ENCODE results near the gene CFAP69. TPM values are rescaled to one million over a fixed set of nuclear protein-coding genes. Genes with fewer than 3 reads are reported as not detected.

The CFAP69 gene
- polyA plus RNA-seq, 1 donor from 2014 or later, result 6.2 TPM

DNA sequence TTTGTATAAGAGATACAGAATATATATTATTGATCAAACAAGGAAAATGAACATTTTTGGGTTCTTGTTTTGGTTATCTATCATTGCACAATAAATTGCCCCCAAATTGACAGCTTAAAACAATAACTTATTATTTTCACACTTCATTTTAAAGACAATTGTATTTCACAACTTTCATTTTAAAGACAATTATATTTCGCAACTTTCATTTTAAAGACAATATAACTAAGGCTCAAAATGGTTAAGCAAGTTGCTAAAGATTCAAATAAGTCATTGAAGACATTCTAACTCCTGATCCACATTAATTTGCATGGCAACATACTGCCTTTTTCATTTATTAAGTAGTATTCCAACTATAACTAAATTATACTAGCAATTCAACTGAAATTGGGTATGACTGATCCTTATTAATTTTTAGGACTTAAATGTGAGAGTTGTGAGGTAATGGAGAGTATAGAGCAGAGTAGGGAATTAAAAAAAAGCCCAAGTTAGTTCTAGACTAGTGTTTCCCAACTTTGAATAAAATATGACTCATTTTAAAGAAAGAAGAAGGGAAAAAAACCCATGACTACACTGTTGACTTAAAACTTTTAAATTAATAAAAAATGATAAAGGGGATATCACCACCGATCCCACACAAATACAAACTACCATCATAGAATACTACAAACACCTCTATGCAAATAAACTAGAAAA lies 43.3 kb upstream of the CFAP69 start:
- H4K20me1 ChIP-seq (ENCODE audit: insufficient read depth), result no peaks in the 10 kb centered on the region
- H3K4me3 ChIP-seq (ENCODE audit: low read length), result no peak overlapping the region
- no peaks in the 10 kb centered on the region for H3K27me3 ChIP-seq (ENCODE audit: insufficient read depth, low read depth, low read length)
- H3K9me3 ChIP-seq (ENCODE audit: low read length), result no peaks in the 10 kb centered on the region
- H2AFZ ChIP-seq (ENCODE audit: low read depth, low read length), result no peak overlapping the region
- H3K9me2 ChIP-seq (ENCODE audit: insufficient read depth, low read length), result no peaks in the 10 kb centered on the region
- H3K79me2 ChIP-seq (replicated peaks; ENCODE audit: insufficient read depth, low read length), result no peaks in the 10 kb centered on the region
- no peak overlapping the region for H3K27ac ChIP-seq (ENCODE audit: low read length)
- TF ChIP-seq, protein P1, sequence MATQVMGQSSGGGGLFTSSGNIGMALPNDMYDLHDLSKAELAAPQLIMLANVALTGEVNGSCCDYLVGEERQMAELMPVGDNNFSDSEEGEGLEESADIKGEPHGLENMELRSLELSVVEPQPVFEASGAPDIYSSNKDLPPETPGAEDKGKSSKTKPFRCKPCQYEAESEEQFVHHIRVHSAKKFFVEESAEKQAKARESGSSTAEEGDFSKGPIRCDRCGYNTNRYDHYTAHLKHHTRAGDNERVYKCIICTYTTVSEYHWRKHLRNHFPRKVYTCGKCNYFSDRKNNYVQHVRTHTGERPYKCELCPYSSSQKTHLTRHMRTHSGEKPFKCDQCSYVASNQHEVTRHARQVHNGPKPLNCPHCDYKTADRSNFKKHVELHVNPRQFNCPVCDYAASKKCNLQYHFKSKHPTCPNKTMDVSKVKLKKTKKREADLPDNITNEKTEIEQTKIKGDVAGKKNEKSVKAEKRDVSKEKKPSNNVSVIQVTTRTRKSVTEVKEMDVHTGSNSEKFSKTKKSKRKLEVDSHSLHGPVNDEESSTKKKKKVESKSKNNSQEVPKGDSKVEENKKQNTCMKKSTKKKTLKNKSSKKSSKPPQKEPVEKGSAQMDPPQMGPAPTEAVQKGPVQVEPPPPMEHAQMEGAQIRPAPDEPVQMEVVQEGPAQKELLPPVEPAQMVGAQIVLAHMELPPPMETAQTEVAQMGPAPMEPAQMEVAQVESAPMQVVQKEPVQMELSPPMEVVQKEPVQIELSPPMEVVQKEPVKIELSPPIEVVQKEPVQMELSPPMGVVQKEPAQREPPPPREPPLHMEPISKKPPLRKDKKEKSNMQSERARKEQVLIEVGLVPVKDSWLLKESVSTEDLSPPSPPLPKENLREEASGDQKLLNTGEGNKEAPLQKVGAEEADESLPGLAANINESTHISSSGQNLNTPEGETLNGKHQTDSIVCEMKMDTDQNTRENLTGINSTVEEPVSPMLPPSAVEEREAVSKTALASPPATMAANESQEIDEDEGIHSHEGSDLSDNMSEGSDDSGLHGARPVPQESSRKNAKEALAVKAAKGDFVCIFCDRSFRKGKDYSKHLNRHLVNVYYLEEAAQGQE (IDR thresholded peaks at IDR 0.05; ENCODE audit: borderline replicate concordance), result no peak
- TF ChIP-seq TAF1 (IDR thresholded peaks at IDR 0.05; ENCODE audit: low read depth) (no peak), EP300 (conservative IDR thresholded peaks at IDR 0.05; ENCODE audit: poor library complexity, severe bottlenecking) (no peak), CTCF (IDR thresholded peaks at IDR 0.05; ENCODE audit: poor library complexity, severe bottlenecking) (no peak), RAD21 (conservative IDR thresholded peaks at IDR 0.05) (no peak), POLR2AphosphoS5 (IDR thresholded peaks at IDR 0.05) (no peak), EZH2 (IDR thresholded peaks at IDR 0.05; ENCODE audit: borderline replicate concordance, insufficient read depth, low read length, poor library complexity, severe bottlenecking) (no peak), MXI1 (conservative IDR thresholded peaks at IDR 0.05; ENCODE audit: poor library complexity, severe bottlenecking) (no peak), SMC3 (conservative IDR thresholded peaks at IDR 0.05; ENCODE audit: poor library complexity) (no peak)
- H3K9ac ChIP-seq (ENCODE audit: low read length), result no peak overlapping the region
- H3K4me2 ChIP-seq (ENCODE audit: low read length), result no peak overlapping the region
- H3F3A ChIP-seq (ENCODE audit: insufficient read depth, low read length, poor library complexity, severe bottlenecking), result no peaks in the 10 kb centered on the region
- no peaks in the 10 kb centered on the region for H3K36me3 ChIP-seq (ENCODE audit: insufficient read depth, low read length)

DNA sequence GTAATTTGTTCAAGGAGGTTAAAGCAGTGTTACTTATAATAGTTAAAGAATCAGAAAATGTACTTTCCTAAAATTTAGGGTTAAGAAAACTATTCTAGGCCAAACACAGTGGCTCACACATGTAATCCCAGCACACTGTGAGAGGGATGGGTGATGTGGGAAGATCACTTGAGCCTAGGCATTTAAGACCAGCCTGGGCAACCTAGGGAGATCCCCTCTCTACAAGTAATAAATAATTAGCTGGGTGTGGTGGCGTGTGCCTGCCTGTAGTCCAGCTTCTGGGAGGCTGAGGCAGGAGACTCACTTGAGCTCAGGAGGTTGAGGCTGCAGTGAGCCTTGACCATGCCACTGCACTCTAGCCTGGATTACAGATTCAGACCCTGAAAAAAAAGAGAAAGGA lies 37.0 kb upstream of the CFAP69 start:
- Histone ChIP-seq H3K9me2 (ENCODE audit: insufficient read depth, low read length) (no peaks in the 10 kb centered on the region), H3K79me2 (replicated peaks; ENCODE audit: insufficient read depth, low read length) (no peaks in the 10 kb centered on the region), H3K27me3 (ENCODE audit: insufficient read depth, low read depth, low read length) (peaks cover 5% of the 10 kb centered on the region), H3K9ac (ENCODE audit: low read length) (no peak overlapping the region), H3K36me3 (ENCODE audit: insufficient read depth, low read length) (no peaks in the 10 kb centered on the region), H3K4me2 (ENCODE audit: low read length) (no peak overlapping the region), H3K9me3 (ENCODE audit: low read length) (no peaks in the 10 kb centered on the region), H4K20me1 (ENCODE audit: insufficient read depth) (no peaks in the 10 kb centered on the region), H3K4me3 (ENCODE audit: low read length) (no peak overlapping the region), H3K27ac (ENCODE audit: low read length) (no peak overlapping the region), H3F3A (ENCODE audit: insufficient read depth, low read length, poor library complexity, severe bottlenecking) (no peaks in the 10 kb centered on the region), H2AFZ (ENCODE audit: low read depth, low read length) (no peak overlapping the region)
- TF ChIP-seq, protein P1 (IDR thresholded peaks at IDR 0.05; ENCODE audit: borderline replicate concordance), result no peak
- TF ChIP-seq EZH2 (IDR thresholded peaks at IDR 0.05; ENCODE audit: borderline replicate concordance, insufficient read depth, low read length, poor library complexity, severe bottlenecking), result no peak
- TF ChIP-seq TAF1 (IDR thresholded peaks at IDR 0.05; ENCODE audit: low read depth), result no peak
- no peak for TF ChIP-seq EP300 (conservative IDR thresholded peaks at IDR 0.05; ENCODE audit: poor library complexity, severe bottlenecking)
- TF ChIP-seq RAD21 (conservative IDR thresholded peaks at IDR 0.05), result no peak
- TF ChIP-seq MXI1 (conservative IDR thresholded peaks at IDR 0.05; ENCODE audit: poor library complexity, severe bottlenecking), result no peak
- TF ChIP-seq POLR2AphosphoS5 (IDR thresholded peaks at IDR 0.05), result no peak
- TF ChIP-seq CTCF (IDR thresholded peaks at IDR 0.05; ENCODE audit: poor library complexity, severe bottlenecking), result no peak
- TF ChIP-seq SMC3 (conservative IDR thresholded peaks at IDR 0.05; ENCODE audit: poor library complexity), result no peak
